Measurements from ENCODE around the gene HOMEZ. TPM values are rescaled to one million over a fixed set of nuclear protein-coding genes. Genes with fewer than 3 reads are reported as not detected.

HOMEZ gene
- total and polyA plus RNA-seq, 2 of the 8 experiments (the other 6 are each of a cell fraction or from before 2014, with no cell fraction given) = 9.1 to 15.9 TPM

DNA sequence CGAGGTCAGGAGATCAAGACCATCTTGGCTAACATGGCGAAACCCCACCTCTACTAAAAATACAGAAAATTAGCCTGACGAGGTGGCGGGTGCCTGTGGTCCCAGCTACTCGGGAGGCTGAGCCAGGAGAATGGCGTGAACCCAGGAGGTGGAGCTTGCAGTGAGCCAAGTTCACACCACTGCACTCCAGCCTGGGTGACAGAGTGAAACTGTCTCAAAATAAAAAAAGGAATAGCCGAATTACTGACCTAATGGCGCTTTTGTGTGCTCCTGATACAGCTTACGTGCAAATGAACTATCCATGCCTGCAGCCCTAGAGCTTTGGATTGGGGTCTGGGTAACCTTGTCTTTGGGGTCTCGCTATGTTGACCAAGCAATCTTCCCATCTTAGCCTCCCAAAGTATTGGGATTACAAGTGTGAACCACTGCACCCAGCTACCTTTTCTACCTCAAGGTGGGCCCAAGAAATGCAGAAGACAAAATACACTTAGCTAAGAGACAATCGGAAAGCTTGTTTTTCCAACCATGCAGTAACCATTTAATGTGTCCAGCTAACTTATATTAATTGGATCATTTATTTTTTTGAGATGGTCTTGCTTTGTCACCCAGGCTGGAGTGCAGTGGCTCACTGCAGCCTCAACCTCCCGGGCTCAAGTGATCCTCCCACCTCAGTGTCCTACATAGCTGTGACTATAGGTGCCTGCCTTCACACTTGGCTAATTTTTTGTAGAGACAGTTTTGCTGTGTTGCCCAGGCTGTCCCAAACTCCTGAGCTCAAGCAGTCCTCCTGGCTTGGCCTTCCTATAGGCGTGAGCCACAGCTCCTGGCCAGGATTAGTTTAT lies 40.8 kb upstream of the HOMEZ start:
- no peaks in the 10 kb centered on the region for H3K9me3 ChIP-seq (ENCODE audit: insufficient read depth in 2 of 2, low read depth in 1 of 2, low read length in 1 of 2)
- H3K14ac ChIP-seq (ENCODE audit: insufficient read length) = no peak overlapping the region
- no peak overlapping the region for H2BK15ac ChIP-seq (ENCODE audit: low read length)
- H3K4me3 ChIP-seq (ENCODE audit: extremely low read depth in 1 of 4, insufficient read depth in 2 of 4, low read depth in 3 of 4, low read length in 4 of 4) = no peak overlapping the region
- H3K4me1 ChIP-seq (replicated peaks in 1 of 4; ENCODE audit: control insufficient read depth in 3 of 4, insufficient read depth in 4 of 4, low read length in 3 of 4) = peaks cover 0 to 2% (median 0%) of the 10 kb centered on the region in 4 experiments; a peak in 2 of 7 replicates
- no peak overlapping the region for H2BK120ac ChIP-seq (replicated peaks; ENCODE audit: low read depth, low read length)
- 84% methylated on average over 13 of the region's 13 CpGs; no CpG with 5 or more reads in 1 of the 2 experiments for WGBS, 2 experiments (ENCODE audit: extremely low coverage in 1 of 2, insufficient coverage in 1 of 2, insufficient read length in 1 of 2, insufficient replicate concordance in 2 of 2, low coverage in 1 of 2, low lambda C conversion rate in 2 of 2, missing lambda C conversion rate in 1 of 2)
- POLR2A ChIA-PET (ENCODE audit: partially characterized antibody) = interaction anchor here (0.7 to 4.0 kb wide), 23 partner anchors 8 to 397 kb away, joined by 3 to 21 read pairs (median 4); partner anchors contain the start of genes BCL2L2, CMTM5, PPP1R3E and PRMT5
- H2AFZ ChIP-seq (ENCODE audit: low read length) = no peak overlapping the region
- H3K79me1 ChIP-seq (ENCODE audit: low read depth, low read length) = peaks cover 10% of the 10 kb centered on the region; the same call in 1 of the 2 replicates
- H3K27ac ChIP-seq (ENCODE audit: low read depth, low read length) = no peak overlapping the region
- H3K23me2 ChIP-seq (ENCODE audit: low read depth, low read length) = peaks cover 4% of the 10 kb centered on the region
- H3K4ac ChIP-seq (replicated peaks; ENCODE audit: insufficient read length, low read depth, low read length) = no peak overlapping the region
- no peak overlapping the region for H3K23ac ChIP-seq (ENCODE audit: insufficient read length)
- no peaks in the 10 kb centered on the region for H4K20me1 ChIP-seq (replicated peaks in 1 of 2; ENCODE audit: control insufficient read depth in 1 of 2, insufficient read depth in 2 of 2, low read length in 2 of 2)
- H3K4me2 ChIP-seq (ENCODE audit: insufficient read depth in 1 of 2, low read depth in 2 of 2, low read length in 2 of 2) = no peak overlapping the region
- H3K18ac ChIP-seq (ENCODE audit: extremely low read depth, low read length) = no peak overlapping the region
- no peak overlapping the region for H2BK5ac ChIP-seq (ENCODE audit: low read depth, low read length)
- CTCF ChIA-PET (ENCODE audit: partially characterized antibody) = interaction anchor here (0.7 to 4.9 kb wide), 32 partner anchors 10 to 233 kb away, joined by 3 to 78 read pairs (median 4); partner anchors contain the start of genes BCL2L2, CMTM5, EFS and SLC22A17
- FAIRE-seq = no peak
- DNase-seq (ENCODE audit: low read depth in 1 of 2, low spot score in 2 of 2) = peak in 1 of 2 experiments; percentile 41
- H2BK12ac ChIP-seq (ENCODE audit: low read depth, low read length) = no peak overlapping the region
- no peak overlapping the region for H4K8ac ChIP-seq (ENCODE audit: extremely low read depth, insufficient read depth, low read length)
- H3K27me3 ChIP-seq (replicated peaks in 1 of 4; ENCODE audit: control insufficient read depth in 3 of 4, extremely low read depth in 1 of 4, insufficient read depth in 3 of 4, low read length in 3 of 4) = no peaks in the 10 kb centered on the region
- H3K56ac ChIP-seq (replicated peaks; ENCODE audit: insufficient read length, low read depth, low read length) = no peak overlapping the region
- peaks cover 11 to 17% of the 10 kb centered on the region in 2 experiments for H3K79me2 ChIP-seq (ENCODE audit: control insufficient read depth in 1 of 2, insufficient read depth in 2 of 2, low read length in 2 of 2)
- H3K36me3 ChIP-seq (ENCODE audit: control insufficient read depth in 2 of 4, insufficient read depth in 4 of 4, low read length in 3 of 4) = peaks cover 9 to 35% (median 24%) of the 10 kb centered on the region in 4 experiments; a peak in 7 of 8 replicates
- peak in 1 of 2 experiments; percentile 73; a peak in 2 of 3 replicates for TF ChIP-seq POLR2A (IDR thresholded peaks at IDR 0.05; ENCODE audit: control extremely low read depth in 1 of 2, low read depth in 2 of 2, low read length in 2 of 2)
- no peak for TF ChIP-seq FOSL1 (IDR thresholded peaks at IDR 0.05; ENCODE audit: insufficient read depth, low read depth, low read length)
- TF ChIP-seq JUN (IDR thresholded peaks at IDR 0.05; ENCODE audit: low read depth, low read length) = no peak
- no peak for TF ChIP-seq SAP30 (IDR thresholded peaks at IDR 0.05; ENCODE audit: insufficient read depth, insufficient replicate concordance, low read length)
- TF ChIP-seq SUZ12 (IDR thresholded peaks at IDR 0.05; ENCODE audit: low read length) = no peak
- TF ChIP-seq SRF (IDR thresholded peaks at IDR 0.05; ENCODE audit: low read depth, low read length) = no peak
- TF ChIP-seq CEBPB (IDR thresholded peaks at IDR 0.05; ENCODE audit: low read depth, low read length) = no peak
- no peak for TF ChIP-seq KDM1A (IDR thresholded peaks at IDR 0.05; ENCODE audit: borderline replicate concordance, low read length)
- no peak for TF ChIP-seq EZH2 (IDR thresholded peaks at IDR 0.05; ENCODE audit: low read depth, low read length, severe bottlenecking)
- TF ChIP-seq SIRT6 (IDR thresholded peaks at IDR 0.05; ENCODE audit: low read length) = no peak
- TF ChIP-seq POLR2AphosphoS5 (IDR thresholded peaks at IDR 0.05; ENCODE audit: low read depth, low read length) = peak; percentile 86
- H3K9ac ChIP-seq (replicated peaks in 1 of 4; ENCODE audit: extremely low read depth in 1 of 4, low read depth in 3 of 4, low read length in 3 of 4) = no peak overlapping the region
- no peak overlapping the region for H2BK20ac ChIP-seq (ENCODE audit: low read length)
- no peak overlapping the region for H4K91ac ChIP-seq (replicated peaks; ENCODE audit: insufficient read length, low read length)
- H2AK5ac ChIP-seq (ENCODE audit: low read depth, low read length) = no peak overlapping the region
- no peak overlapping the region for H4K5ac ChIP-seq (ENCODE audit: insufficient read length, low read depth, low read length)

Measured in H1 (cell line).